GM18499 (cell line): Measurements from ENCODE around the gene D2HGDH.
"Not testable (repeated sequence)": the region's sequence is repeated elsewhere in the genome, so short reads cannot be mapped to it uniquely, and the experiment has no call there.

Experiments used
- ATAC-seq: cut with Tn5 transposase; IDR thresholded peaks from one replicate; pipeline ENCODE4 v1.9.1; 2021; ENCODE audit warnings: moderate number of reproducible peaks; ENCODE audit not compliant: insufficient read depth, unreplicated experiment

The D2HGDH gene

DNA sequence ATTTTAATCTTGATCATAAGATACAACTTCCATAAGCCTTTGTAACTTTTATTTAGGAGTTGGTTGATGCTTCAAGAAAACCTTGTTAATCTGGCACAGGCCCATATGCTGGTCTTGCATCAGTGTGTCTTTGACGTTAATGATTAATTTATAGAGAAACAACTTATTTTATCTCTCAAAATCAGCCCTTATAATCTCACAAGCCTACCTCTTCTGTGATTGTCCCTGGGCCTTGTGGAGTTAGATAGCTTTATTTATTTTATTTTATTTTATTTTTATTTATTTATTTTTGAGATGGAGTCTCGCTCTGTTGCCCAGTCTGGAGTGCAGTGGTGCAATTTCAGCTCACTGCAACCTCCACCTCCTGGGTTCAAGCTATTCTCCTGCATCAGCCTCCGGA is 47.6 kb downstream of the D2HGDH start:
- ATAC-seq = not testable (repeated sequence)

DNA sequence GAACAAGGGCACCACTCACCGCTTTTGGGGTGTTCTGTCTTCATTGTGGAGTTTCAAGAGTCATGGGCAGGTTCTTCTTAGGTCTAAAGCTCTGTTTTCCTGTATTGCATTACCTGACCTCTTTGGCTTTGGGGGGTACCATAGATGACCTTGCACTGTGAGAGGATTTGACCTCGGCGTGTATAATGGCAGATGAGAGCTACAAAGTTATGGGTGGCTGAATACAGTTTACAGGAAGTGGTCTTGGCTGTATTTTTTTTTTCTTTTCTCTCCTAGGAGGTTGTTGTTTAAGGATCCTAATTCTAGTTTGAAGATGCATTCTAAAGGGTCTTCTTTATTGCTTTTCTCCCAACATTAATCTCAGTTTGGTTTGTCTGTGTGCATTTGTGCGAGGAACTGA is 53.7 kb downstream of the D2HGDH start:
- no peak for ATAC-seq

DNA sequence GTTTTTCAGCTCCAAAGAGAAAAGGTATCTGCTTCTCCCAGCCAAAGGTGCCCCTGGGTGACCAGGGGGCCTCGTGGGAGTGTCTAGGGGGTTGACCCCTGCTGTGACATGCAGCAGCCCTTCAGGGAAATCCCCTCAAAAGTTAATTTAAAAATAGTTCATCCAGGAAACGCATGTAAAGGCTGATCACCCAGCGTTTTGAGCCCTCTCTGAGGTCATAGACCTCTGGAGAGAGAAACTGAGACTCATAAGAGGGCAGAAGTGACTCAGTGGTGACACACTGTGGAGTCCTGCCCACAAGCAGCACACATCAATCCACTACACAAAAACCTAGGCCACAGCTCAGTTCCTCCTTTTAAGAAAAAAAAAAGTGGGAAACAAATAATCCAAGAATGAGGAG is 54.1 kb downstream of the D2HGDH start:
- no peak for ATAC-seq

DNA sequence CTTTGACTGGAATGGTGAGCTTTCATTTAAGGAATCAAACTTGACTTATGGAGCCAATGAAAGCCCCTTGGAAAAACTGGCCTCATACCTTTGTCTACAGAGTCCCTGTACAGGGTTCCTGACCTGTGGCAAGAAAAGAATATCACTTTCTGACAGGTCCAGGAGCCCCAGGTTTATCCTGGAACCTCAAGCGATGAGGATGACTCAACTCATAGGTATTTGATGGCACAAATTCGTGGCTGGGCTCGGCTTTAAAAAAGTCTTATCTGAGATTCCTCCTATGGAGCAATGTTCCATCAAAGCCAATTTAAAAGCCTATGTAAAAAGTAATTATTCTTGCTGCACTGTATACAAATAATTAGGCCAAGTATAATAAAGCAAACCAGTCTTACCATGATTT is 57.0 kb downstream of the D2HGDH start:
- ATAC-seq = not testable (repeated sequence)

DNA sequence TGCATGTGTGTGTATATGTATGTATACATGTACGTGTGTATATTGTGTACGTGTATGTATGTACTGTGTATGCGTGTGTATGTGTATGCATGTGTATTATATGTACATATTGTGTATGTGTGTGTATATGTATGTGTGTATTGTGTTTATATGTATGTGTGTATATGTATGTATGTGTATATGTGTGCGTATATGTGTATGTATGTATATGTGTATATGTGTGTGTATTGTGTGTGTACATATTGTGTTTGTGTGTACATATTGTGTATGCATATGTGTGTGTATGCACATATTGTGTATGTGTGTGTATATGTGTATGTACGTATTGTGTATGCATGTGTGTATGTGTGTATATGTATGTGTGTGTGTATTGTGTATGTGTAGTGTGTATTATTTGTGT is 59.0 kb downstream of the D2HGDH start:
- no peak for ATAC-seq

DNA sequence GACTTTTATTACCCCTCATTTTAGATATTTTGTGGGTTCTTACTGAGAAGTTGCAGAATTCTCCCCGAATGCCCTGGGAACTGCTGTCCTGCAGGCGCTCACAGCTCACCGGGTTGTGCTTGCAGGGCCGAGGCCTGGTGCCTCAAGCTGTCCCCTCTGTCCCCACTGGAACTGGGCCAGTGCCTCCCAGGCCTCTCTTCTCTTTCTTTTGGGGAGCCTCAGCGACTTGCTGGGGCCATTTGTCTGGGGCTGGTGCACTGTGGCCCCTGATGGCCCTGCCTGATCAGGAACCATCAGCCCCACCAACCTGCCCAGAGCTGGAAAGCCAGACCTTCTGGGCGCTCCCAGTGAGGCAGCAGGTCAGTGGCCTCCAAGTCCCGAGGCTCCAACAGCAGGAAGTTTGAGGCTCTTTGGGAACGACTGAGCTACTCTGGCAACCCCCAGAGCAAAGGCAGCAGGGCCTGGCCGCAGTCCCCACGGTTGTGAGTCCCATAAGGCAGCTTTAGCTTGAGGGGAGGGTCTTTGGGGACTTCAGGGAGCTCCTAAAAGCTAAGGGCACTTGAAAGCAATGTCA is 59.9 kb downstream of the D2HGDH start:
- ATAC-seq = no peak

DNA sequence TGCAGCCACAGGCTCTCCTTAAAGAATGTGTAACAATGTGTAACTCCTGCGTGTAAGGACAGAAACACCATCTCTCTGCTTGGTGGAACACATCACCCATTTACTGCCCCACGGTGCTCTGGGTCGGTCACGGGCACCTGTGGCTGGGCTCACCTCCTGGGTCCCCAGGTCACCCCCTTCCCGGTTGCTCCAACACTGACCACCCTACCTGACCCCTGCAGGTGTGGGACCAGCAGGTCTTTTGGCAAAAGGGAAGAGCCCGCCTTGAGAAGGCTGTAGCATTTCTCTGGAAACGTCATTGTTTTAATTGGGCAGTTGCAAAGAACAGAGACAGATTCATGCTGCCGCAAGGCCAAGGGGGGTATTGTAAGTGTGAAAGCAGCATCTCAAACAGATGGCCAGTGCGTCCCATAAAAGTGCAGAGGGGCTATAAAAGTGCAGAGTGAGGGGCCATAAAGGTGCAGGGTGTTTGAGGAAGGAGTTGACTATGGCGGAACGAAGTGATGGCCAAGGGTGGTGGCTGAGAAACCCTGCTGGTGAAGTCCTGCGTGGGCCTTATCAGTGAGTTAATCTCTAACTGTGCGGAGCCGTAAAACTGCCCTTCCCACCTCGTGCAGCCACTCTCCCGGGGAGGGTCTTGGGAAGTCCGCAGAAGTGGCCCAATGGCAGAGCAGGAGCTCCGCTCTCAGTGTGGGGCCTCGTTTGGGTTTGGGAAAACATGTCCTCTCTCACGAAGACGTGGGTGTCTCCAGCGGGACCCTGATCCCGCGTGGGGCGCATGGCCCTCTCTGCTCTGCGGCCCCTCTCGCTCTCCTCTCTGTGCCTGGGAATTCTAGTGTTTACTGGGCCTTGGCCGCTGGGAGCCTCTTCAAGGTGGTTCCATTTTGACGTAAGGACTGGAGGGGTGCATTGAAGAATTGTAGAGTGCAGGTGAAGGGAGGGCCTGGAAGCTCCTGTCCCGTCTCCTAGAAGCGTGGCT is 60.9 kb downstream of the D2HGDH start:
- no peak for ATAC-seq

DNA sequence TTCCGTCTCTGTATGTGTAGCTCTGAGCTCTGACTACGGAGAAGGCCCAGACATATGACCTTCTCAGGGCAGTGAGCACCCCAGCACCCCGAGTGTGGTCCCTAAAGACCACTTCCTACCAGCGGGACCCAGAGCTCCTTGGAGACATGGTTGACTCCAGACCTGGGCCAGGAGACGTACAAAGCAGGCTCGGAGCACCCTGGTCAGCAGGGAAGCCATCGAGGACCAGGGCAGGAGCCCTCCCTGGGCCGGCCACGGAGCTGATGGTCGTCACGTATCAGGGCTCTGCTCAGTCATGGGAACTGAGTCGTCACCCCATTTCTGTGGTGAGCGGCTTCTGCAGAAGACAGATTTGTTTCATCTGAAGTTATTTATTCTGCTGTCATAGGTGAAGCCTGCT is 61.8 kb downstream of the D2HGDH start:
- no peak for ATAC-seq

DNA sequence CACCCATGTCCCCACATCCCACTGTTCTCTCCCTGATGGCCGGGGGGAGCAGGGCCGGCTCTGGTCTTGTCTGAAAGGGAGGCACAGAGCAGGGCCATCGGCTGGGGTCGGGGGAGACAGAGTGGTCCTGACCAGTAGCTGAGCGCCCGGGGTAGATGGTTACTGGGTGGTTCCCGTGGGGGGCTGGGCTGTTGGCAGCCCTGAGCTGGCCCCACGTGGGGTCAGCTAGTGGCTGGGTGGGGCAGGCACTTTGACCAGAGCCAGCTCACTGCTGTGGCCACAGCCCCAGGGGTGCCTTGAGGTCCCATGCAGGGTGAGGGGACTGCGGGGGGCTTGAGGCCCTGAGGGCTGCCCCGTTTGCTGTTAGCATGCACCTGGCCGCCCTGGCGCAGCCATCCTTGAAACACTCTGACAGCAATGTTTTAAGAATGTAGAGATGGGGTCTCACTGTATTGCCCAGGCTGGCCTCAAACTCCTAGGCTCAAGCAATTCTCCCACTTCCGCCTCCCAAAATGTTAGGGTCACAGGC is 62.2 kb downstream of the D2HGDH start:
- ATAC-seq = no peak

DNA sequence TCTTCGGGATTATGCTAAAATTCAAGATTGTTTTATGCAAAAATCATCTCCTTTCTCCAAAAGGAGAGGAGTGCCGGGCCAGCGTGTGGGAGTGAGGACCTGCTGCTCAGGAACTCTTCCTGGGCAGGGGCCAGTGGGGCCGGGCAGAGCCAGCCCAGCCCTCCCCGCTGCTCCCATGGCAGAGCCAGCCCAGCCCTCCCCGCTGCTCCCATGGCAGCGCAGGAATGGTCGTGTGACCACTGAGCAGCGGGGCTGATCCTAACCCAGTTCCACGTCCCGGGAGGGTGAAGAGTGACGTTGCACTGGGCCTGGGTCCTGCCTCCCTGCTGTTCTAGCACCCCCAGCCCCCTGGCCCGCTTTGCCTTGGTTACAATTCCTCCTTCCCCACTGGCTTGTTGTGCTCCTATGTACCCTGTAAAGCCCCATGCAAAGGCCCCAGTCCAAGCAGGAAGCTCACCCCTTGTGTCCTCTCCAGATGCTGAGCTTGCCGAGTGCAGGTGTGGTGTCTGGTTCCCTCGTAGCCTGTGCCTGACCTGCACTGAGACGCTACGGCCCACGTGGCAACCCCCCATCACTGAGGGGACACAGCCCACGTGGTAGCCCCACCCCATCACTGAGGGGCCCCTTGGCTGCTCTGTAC is 63.1 kb downstream of the D2HGDH start:
- ATAC-seq = no peak

DNA sequence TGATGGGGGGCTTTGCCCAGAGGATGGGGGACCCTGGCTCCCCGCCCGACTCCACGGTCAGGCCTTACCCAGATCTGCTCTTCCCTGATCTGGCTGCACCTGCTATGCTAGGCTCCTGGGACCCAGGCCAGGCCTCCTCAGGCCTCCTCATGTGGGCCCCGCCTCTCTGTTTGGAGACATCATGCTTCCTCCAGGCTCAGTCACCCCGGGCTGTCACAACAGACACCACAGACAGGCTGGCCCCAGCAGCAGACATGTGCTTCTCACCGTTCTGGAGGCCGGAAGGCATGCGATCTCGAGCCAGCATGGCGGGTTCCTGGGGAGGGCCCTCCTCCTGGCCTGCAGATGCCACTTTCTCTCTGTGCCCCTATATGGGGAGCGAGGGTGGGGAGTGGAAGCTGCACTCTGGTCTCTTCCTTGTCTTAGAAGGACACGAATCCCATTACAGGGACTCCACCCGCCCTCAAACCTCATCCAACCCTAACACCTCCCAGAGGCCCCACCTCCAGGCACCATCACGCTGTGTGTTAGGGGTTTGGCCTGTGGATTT is 63.7 kb downstream of the D2HGDH start:
- no peak for ATAC-seq

DNA sequence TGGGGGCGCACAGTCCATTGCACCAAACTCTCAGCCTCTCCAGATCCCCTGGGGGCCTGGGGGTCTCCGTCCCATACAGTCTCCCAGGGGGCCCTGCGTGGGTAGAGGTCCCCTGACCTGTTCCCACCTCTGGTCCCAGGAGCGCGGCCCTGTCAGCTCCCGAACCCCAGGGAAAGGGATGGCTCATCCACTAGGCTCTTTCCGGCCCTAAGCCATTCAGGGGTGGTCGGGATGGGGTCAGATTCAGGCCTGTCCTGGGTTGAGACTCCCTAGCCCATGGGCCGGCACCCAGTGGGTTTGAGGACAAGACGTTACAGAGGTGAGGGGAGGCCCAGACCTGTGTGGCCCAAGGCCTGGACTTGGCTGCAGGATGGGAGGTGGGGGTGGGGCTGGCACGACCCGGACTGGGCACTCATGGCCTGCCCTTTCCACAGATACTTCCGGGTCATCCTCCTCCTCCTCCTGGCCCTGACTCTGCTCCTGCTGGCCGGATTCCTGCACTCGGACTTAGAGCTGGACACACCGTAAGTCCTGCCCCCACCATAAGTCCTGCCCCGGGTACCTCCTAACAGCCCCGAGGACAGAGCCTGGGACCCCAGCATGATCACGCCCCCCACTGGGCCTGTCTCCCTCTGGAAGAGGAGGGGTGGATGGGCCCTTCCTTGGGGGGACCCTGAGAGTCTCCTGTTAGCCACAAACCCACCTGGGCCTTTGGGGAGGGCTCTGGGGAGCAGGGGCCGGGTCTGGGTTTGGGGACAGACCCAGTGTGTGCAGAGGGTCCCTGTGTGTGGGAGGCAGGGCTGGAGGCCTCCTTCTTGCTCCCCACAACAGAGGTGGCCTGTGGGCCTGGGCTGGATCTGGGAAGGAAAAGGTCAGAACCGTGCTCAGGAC is 64.4 kb downstream of the D2HGDH start:
- ATAC-seq = no peak

DNA sequence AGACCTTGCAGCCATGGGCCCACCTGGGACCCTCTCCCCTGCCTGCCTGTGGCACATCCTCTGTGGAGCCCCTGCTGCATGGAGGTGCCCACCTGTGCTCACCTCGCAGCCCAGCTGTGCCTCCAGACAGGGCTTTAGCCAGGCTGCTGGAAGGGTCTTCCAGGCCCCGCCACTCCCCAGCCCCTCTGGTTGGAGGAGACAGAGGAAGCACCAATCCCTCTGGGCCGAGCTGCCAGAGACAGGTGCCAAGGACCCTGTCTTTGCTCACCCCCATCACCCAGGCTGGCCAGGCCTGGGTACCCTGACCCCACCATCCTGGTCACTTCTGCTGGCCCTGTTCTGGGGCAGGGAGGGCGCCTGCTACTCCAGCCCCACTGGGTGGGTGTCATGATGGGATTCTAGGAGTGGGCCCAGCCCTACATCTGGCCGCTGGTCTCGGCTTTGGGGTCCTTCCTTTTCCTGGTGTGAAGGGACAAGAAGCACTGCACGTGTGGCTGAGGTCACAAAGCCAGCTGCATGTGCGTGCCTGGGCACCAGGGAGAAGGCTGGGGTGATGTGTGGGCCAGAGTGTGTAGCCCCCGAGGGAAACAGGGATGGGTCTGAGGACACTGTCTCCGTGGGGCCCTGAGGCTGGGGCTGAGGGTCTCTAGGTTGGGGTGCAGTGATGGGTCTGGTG is 65.2 kb downstream of the D2HGDH start:
- ATAC-seq = no peak

DNA sequence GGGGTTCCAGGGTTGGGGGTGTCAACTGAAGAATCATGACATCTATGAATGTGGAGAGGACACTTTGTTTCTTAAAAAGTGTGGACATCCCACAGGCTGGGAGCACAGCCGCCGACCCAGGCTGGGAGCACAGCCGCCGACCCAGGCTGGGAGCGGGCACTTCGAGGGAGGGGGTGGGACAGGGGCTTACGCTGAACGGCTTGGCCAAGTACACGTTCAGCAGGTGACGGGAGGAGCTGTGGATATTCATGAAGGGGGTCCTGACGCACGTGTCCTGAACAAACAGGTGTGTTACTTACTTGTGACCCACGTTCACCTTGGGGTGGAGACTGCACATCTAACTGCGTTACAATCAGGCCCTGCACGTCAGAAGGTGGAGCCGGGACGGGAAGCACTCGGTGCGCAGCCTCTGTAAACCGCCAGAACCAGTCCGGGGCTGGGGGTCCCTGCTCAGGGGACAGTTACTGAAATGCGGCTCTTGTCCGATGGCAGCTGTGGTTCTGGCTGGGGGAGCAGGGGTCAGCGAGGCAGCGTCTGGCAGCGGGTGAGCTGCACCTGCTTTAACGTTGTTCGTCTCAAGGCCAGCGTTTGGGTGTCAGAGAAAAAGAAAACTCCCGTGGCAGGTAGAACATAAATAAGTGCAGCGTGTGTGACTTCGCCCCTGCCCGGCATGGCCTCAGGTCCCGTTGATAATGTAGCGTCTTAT is 65.9 kb downstream of the D2HGDH start:
- not testable (repeated sequence) for ATAC-seq

DNA sequence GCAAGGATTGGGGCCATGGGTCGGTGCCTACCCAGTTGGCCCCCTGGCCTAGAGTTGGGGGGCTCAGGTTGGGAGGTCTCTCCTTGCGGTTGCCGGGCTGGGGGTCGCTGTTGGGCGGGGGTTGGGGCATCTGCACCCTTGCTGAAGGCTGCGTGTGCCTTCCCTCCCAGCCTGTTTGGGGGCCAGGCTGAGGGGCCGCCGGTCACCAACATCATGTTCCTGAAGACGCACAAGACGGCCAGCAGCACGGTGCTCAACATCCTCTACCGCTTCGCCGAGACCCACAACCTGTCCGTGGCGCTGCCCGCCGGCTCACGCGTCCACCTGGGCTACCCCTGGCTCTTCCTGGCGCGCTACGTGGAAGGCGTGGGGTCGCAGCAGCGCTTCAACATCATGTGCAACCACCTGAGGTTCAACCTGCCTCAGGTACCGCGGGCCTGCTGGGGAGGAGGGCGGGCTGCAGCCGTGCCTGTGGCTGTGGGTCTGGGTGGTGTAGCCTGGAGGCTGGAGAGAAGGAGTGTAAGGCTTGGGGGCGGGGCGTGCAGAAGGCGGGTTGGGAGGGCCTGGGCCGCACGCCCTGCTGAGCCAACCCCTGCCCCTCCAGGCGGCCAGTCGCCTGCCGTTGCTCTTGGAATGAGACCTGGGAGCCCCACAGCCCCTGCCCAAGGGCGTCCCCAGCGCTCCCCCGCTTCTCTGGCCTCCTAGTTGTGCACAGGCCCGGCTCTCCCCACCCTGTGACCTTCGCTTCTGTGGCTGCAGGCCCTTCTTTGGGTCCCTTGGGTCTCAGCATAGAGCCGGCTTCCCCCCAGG is 67.4 kb downstream of the D2HGDH start:
- no peak for ATAC-seq

DNA sequence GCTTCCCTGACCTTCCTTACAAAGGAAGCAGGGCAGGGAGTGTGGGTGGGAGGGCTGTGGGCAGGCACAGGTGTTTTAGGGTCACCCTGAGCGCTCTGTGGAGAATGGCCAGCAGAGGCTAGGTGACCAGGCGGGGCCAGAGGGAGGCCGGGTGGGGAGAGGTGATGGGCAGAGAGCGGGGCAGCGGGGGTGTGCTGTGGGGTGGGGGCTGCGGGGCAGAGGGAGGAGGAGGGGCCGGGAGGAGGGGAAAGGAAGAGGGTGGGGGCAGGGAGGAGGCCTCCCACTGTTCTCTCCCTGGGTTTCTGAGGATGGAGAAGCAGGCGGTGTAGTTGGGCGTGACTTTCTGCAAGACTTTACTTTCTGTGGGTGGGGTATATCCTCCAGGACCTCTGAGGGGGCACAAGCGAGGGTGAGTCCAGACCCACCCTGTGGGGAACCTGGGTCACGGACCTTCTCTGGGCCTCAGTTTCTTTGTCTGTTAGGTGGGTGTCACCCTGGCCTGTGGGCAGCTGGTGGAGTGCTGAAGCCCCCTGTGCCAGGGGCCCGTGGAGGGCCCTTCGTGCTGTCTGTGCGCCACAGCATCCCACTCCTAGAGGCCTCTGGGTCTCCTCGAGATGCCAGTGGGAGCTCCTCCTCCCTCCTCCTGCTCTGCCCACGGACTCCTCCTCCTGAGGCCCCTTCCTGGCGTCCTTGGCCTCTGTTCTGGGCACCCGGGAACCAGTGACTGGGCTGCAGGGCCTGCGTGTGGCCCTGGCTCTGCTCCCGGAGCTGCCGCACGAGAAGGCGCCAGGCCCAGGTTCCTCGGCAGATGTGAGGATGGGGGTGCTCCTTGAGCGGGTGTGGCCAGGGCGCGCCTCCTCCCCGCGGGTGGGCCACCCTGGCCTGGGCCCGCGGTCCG is 68.2 kb downstream of the D2HGDH start:
- no peak for ATAC-seq
